Measurements from ENCODE around the gene HTT.

HTT gene

GRCh38 chr4:3082925-3083515, 8.5 kb downstream of the HTT start:
- no peak for TF ChIP-seq CTCF (IDR thresholded peaks at IDR 0.05; ENCODE audit: low read depth, low read length, poor library complexity, severe bottlenecking)
- TF ChIP-seq EZH2phosphoT487 (IDR thresholded peaks at IDR 0.05; ENCODE audit: borderline replicate concordance, low read length): no peak
- peaks cover 7% of the 10 kb centered on the region; the same call in 1 of the 2 replicates for H3F3A ChIP-seq (ENCODE audit: control insufficient read depth, insufficient read depth)
- no peak overlapping the region for H3K4me2 ChIP-seq (ENCODE audit: low read length)
- no peaks in the 10 kb centered on the region for H3K9me3 ChIP-seq (ENCODE audit: control insufficient read depth, insufficient read depth, low read length)
- H3K4me1 ChIP-seq (ENCODE audit: control insufficient read depth, low read length): peaks cover 50% of the 10 kb centered on the region
- peaks cover 97% of the 10 kb centered on the region for H3K79me2 ChIP-seq (ENCODE audit: control insufficient read depth, low read length)
- no peak overlapping the region for H3K4me3 ChIP-seq (ENCODE audit: low read length)
- peaks cover 15% of the 10 kb centered on the region; the same call in 1 of the 2 replicates for H4K20me1 ChIP-seq (ENCODE audit: control insufficient read depth, insufficient read depth, low read depth, low read length)
- H3K27me3 ChIP-seq (ENCODE audit: control insufficient read depth, low read length): no peaks in the 10 kb centered on the region
- no peaks in the 10 kb centered on the region for H3K9me2 ChIP-seq (replicated peaks; ENCODE audit: control insufficient read depth, low read length)
- no peak overlapping the region for H3K27ac ChIP-seq (ENCODE audit: low read depth, low read length)
- peaks cover 47% of the 10 kb centered on the region for H3K36me3 ChIP-seq (ENCODE audit: control insufficient read depth, low read length)

- no peaks in the 10 kb centered on the region for H3K9me3 ChIP-seq (ENCODE audit: control insufficient read depth, insufficient read depth, low read length)
- no peak overlapping the region for H3K4me2 ChIP-seq (ENCODE audit: low read length)
- H3K4me3 ChIP-seq (ENCODE audit: low read length): no peak overlapping the region
- TF ChIP-seq EZH2phosphoT487 (IDR thresholded peaks at IDR 0.05; ENCODE audit: borderline replicate concordance, low read length) (no peak), CTCF (IDR thresholded peaks at IDR 0.05; ENCODE audit: low read depth, low read length, poor library complexity, severe bottlenecking) (no peak)
- H3K4me1 ChIP-seq (ENCODE audit: control insufficient read depth, low read length): peaks cover 43% of the 10 kb centered on the region
- 0 out of 2 replicates have a peak, but pooled peaks cover 3% of the 10 kb centered on the region for H3F3A ChIP-seq (ENCODE audit: control insufficient read depth, insufficient read depth)
- peaks cover 15% of the 10 kb centered on the region; the same call in 1 of the 2 replicates for H4K20me1 ChIP-seq (ENCODE audit: control insufficient read depth, insufficient read depth, low read depth, low read length)
- H3K36me3 ChIP-seq (ENCODE audit: control insufficient read depth, low read length): peaks cover 53% of the 10 kb centered on the region
- H3K27ac ChIP-seq (ENCODE audit: low read depth, low read length): no peak overlapping the region
- peaks cover 96% of the 10 kb centered on the region for H3K79me2 ChIP-seq (ENCODE audit: control insufficient read depth, low read length)
- H3K9me2 ChIP-seq (replicated peaks; ENCODE audit: control insufficient read depth, low read length): no peaks in the 10 kb centered on the region
- H3K27me3 ChIP-seq (ENCODE audit: control insufficient read depth, low read length): no peaks in the 10 kb centered on the region
These were observed 9.3 kb downstream of the HTT start for GRCh38 chr4:3083732-3084131.

GRCh38 chr4:3085948-3086670, 11.6 kb downstream of the HTT start:
- no peaks in the 10 kb centered on the region for H3K27me3 ChIP-seq (ENCODE audit: control insufficient read depth, low read length)
- H3K79me2 ChIP-seq (ENCODE audit: control insufficient read depth, low read length): peaks cover 94% of the 10 kb centered on the region
- TF ChIP-seq EZH2phosphoT487 (IDR thresholded peaks at IDR 0.05; ENCODE audit: borderline replicate concordance, low read length): no peak
- TF ChIP-seq CTCF (IDR thresholded peaks at IDR 0.05; ENCODE audit: low read depth, low read length, poor library complexity, severe bottlenecking): no peak

More at GRCh38 chr4:3085948-3086670, 11.6 kb downstream of the HTT start:
- Histone ChIP-seq H3K4me3 (ENCODE audit: low read length) (no peak overlapping the region), H3K9me2 (replicated peaks; ENCODE audit: control insufficient read depth, low read length) (no peaks in the 10 kb centered on the region), H3K27ac (ENCODE audit: low read depth, low read length) (no peak overlapping the region), H3K36me3 (ENCODE audit: control insufficient read depth, low read length) (peaks cover 62% of the 10 kb centered on the region), H3F3A (ENCODE audit: control insufficient read depth, insufficient read depth) (0 out of 2 replicates have a peak, but pooled peaks cover 3% of the 10 kb centered on the region), H4K20me1 (ENCODE audit: control insufficient read depth, insufficient read depth, low read depth, low read length) (peaks cover 12% of the 10 kb centered on the region; the same call in 1 of the 2 replicates), H3K4me1 (ENCODE audit: control insufficient read depth, low read length) (peaks cover 19% of the 10 kb centered on the region), H3K4me2 (ENCODE audit: low read length) (no peak overlapping the region), H3K9me3 (ENCODE audit: control insufficient read depth, insufficient read depth, low read length) (no peaks in the 10 kb centered on the region)
